NCI-H748 treated with DMSO at 0.1 percent for 48 hours (cell line): ENCODE measurements around the gene CAPN14.

Experiments
- DNase-seq: peaks from one replicate; lab custom pipeline; 2025; lab: John Stamatoyannopoulos, UW

CAPN14 gene

GRCh38 chr2:31243053-31243452 is 25.7 kb upstream of the CAPN14 start:
- no peak for DNase-seq

GRCh38 chr2:31241625-31242270 is 24.4 kb upstream of the CAPN14 start:
- no peak for DNase-seq

GRCh38 chr2:31240381-31241365 is 23.4 kb upstream of the CAPN14 start:
- DNase-seq: no peak

- no peak for DNase-seq
Measured at GRCh38 chr2:31239593-31240177, 22.4 kb upstream of the CAPN14 start.

- no peak for DNase-seq
Measured at GRCh38 chr2:31238906-31239592, 21.7 kb upstream of the CAPN14 start.

GRCh38 chr2:31238126-31238905 is 21.0 kb upstream of the CAPN14 start:
- no peak for DNase-seq

GRCh38 chr2:31237348-31238017 is 20.2 kb upstream of the CAPN14 start:
- DNase-seq: no peak

- DNase-seq: no peak
Measured at GRCh38 chr2:31236433-31237205, 19.3 kb upstream of the CAPN14 start.

GRCh38 chr2:31235504-31235902 is 18.2 kb upstream of the CAPN14 start:
- no peak for DNase-seq

- no peak for DNase-seq
Measured at GRCh38 chr2:31234683-31235503, 17.6 kb upstream of the CAPN14 start.

GRCh38 chr2:31233741-31234682 is 16.7 kb upstream of the CAPN14 start, which contains the start of gene EHD3:
Gene EHD3, plus strand, starts transcription at chr2:31234152. Its CDS starts 470 bp downstream, at chr2:31234622.
- DNase-seq: peak; percentile 67

- no peak for DNase-seq
Measured at GRCh38 chr2:31233231-31233630, 15.9 kb upstream of the CAPN14 start.

GRCh38 chr2:31232586-31232985 is 15.3 kb upstream of the CAPN14 start:
- DNase-seq: no peak

GRCh38 chr2:31231571-31232302 is 14.4 kb upstream of the CAPN14 start:
- DNase-seq: no peak

GRCh38 chr2:31230751-31231150 is 13.4 kb upstream of the CAPN14 start:
- no peak for DNase-seq

GRCh38 chr2:31228717-31229116 is 11.4 kb upstream of the CAPN14 start:
- DNase-seq: no peak

GRCh38 chr2:31227711-31228125 is 10.4 kb upstream of the CAPN14 start:
- peak; percentile 4 for DNase-seq
